ENCODE measurements around the gene MOGAT3.
"Not testable (repeated sequence)": the region's sequence is repeated elsewhere in the genome, so short reads cannot be mapped to it uniquely, and the experiment has no call there.

The MOGAT3 gene

GRCh38 chr7:101210143-101210542, 9.3 kb upstream of the MOGAT3 start:
- no peak for DNase-seq
- intact Hi-C loops (cut with DNase I): loop anchor here (10.0 kb wide), 1 partner anchor 75 kb away; no protein-coding TSS in a partner anchor

- intact Hi-C loops (cut with DNase I): no loop called here
- no peak for DNase-seq
These were observed 8.0 kb upstream of the MOGAT3 start for GRCh38 chr7:101208794-101209193.

- intact Hi-C loops (cut with DNase I): no loop called here
- DNase-seq: no peak
These were observed 6.6 kb upstream of the MOGAT3 start for GRCh38 chr7:101207459-101207858.

GRCh38 chr7:101206665-101207042, 5.8 kb upstream of the MOGAT3 start:
- intact Hi-C loops (cut with DNase I): no loop called here
- DNase-seq: no peak

GRCh38 chr7:101205901-101206664, 5.2 kb upstream of the MOGAT3 start:
- intact Hi-C loops (cut with DNase I): no loop called here
- peak in 24 of 42 donors; percentile 7 to 64 (median 36) for DNase-seq

- DNase-seq: peak in 7 of 42 donors; percentile 14 to 48 (median 31)
- intact Hi-C loops (cut with DNase I): not testable (repeated sequence)
These were observed 3.2 kb upstream of the MOGAT3 start for GRCh38 chr7:101203740-101204738.

GRCh38 chr7:101202603-101202918, 1.7 kb upstream of the MOGAT3 start:
- DNase-seq: no peak
- intact Hi-C loops (cut with DNase I): no loop called here

GRCh38 chr7:101201695-101202602, 1.1 kb upstream of the MOGAT3 start:
- intact Hi-C loops (cut with DNase I): no loop called here
- no peak for DNase-seq

GRCh38 chr7:101200504-101200861, 353 bp downstream of the MOGAT3 start:
- intact Hi-C loops (cut with DNase I): no loop called here
- no peak for DNase-seq

- DNase-seq; intact Hi-C loops (cut with DNase I): not testable (repeated sequence)
These were observed 1.3 kb downstream of the MOGAT3 start for GRCh38 chr7:101199522-101199921.

- DNase-seq: no peak
- intact Hi-C loops (cut with DNase I): no loop called here
These were observed 2.4 kb downstream of the MOGAT3 start for GRCh38 chr7:101198476-101198875.

GRCh38 chr7:101197991-101198390, 2.8 kb downstream of the MOGAT3 start:
- no peak for DNase-seq
- intact Hi-C loops (cut with DNase I): no loop called here

GRCh38 chr7:101195884-101196283, 5.0 kb downstream of the MOGAT3 start:
- no peak for DNase-seq
- intact Hi-C loops (cut with DNase I): no loop called here

- intact Hi-C loops (cut with DNase I): no loop called here
These were observed 11.7 kb downstream of the MOGAT3 start for GRCh38 chr7:101189109-101189508.

GRCh38 chr7:101186844-101187428, 13.9 kb downstream of the MOGAT3 start:
- intact Hi-C loops (cut with DNase I): no loop called here
- DNase-seq: no peak

More at GRCh38 chr7:101189109-101189508, 11.7 kb downstream of the MOGAT3 start:
- no peak for DNase-seq

GRCh38 chr7:101186194-101186593, 14.6 kb downstream of the MOGAT3 start:
- no peak for DNase-seq
- intact Hi-C loops (cut with DNase I): no loop called here

- DNase-seq: peak in 13 of 42 donors; percentile 15 to 67 (median 45)
These were observed 15.5 kb downstream of the MOGAT3 start for GRCh38 chr7:101185258-101185839.

GRCh38 chr7:101180130-101180755, 20.6 kb downstream of the MOGAT3 start, which contains the start of gene NAT16:
Gene NAT16, minus strand, starts transcription at chr7:101180293. Its CDS starts 5,486 bp downstream, at chr7:101174807.
- DNase-seq: no peak
- intact Hi-C loops (cut with DNase I): no loop called here

More at GRCh38 chr7:101185258-101185839, 15.5 kb downstream of the MOGAT3 start:
- intact Hi-C loops (cut with DNase I): no loop called here

All from head of caudate nucleus (tissue), 42 donors.